Smooth muscle cell (in vitro differentiated cells): Measurements from ENCODE around the gene TNFAIP2. TPM values are rescaled to one million over a fixed set of nuclear protein-coding genes. Genes with fewer than 3 reads are reported as not detected.
A peak's percentile ranks its signal among the peaks of the same experiment; 100 is the strongest.

ENCODE experiments used
- DNase-seq: peaks from one replicate; lab custom pipeline; 2025; ENCODE audit not compliant: unreplicated experiment; lab: John Stamatoyannopoulos, UW
- H2AFZ ChIP-seq: fragments of 200-600 bp; sonication (generic); 2 replicates; pipeline ENCODE4 v1.6.0; 2016; ENCODE audit warnings: antibody characterized with exemption, low read depth, mild to moderate bottlenecking
- H3F3A ChIP-seq: fragments of 200-600 bp; sonication (generic); 2 replicates; pipeline ENCODE4 v1.6.0; 2017; ENCODE audit warnings: antibody characterized with exemption, low read depth
- H3K27ac ChIP-seq: fragments of 200-600 bp; sonication (generic); 2 replicates; pipeline ENCODE4 v1.5.1; 2016; ENCODE audit warnings: low read depth, mild to moderate bottlenecking
- H3K27me3 ChIP-seq: fragments of 200-600 bp; sonication (generic); 2 replicates; pipeline ENCODE4 v1.6.1; 2016; ENCODE audit warnings: low read depth, mild to moderate bottlenecking
- H3K36me3 ChIP-seq: fragments of 200-600 bp; sonication (generic); 2 replicates; pipeline ENCODE4 v1.5.1; 2016; ENCODE audit warnings: low read depth
- H3K4me1 ChIP-seq: fragments of 200-600 bp; sonication (generic); 2 replicates; pipeline ENCODE4 v1.5.1; 2016; ENCODE audit warnings: low read depth
- H3K4me2 ChIP-seq: fragments of 200-600 bp; sonication (generic); 2 replicates; pipeline ENCODE4 v1.6.0; 2016; ENCODE audit warnings: mild to moderate bottlenecking
- H3K4me3 ChIP-seq: fragments of 200-600 bp; sonication (generic); 2 replicates; pipeline ENCODE4 v1.5.1; 2016; ENCODE audit warnings: mild to moderate bottlenecking
- H3K79me2 ChIP-seq: fragments of 200-600 bp; sonication (generic); 2 replicates; pipeline ENCODE4 v1.6.0; 2016; ENCODE audit warnings: low read depth, mild to moderate bottlenecking
- H3K9ac ChIP-seq: fragments of 200-600 bp; sonication (generic); 2 replicates; pipeline ENCODE4 v1.6.0; 2016; ENCODE audit warnings: low read depth
- H3K9me3 ChIP-seq: fragments of 200-600 bp; sonication (generic); replicated peaks from 2 replicates; pipeline ENCODE4 v1.5.1; 2016; ENCODE audit warnings: low read depth
- H4K20me1 ChIP-seq: fragments of 200-600 bp; sonication (generic); 2 replicates; pipeline ENCODE4 v1.6.0; 2016; ENCODE audit warnings: low read depth
- WGBS: methylation state at CpG from one replicate; pipeline ENCODE4 v1.1.7; 2016; ENCODE audit warnings: low lambda C conversion rate; 5-methylcytosine and 5-hydroxymethylcytosine counted together
- polyA plus RNA-seq: library from polyadenylated mRNA; unstranded; fragments of >200 nt; fragmentation: Nextera tagmentation; extraction: Ambion mirVana; gene quantifications from 2 replicates; pipeline ENCODE4 v1.2.1, GENCODE V29; 2016
- total RNA-seq: library from RNA; depleted of rRNA; stranded (reverse); fragments of >200 nt; gene quantifications from 2 replicates; pipeline ENCODE4 v1.2.3, GENCODE V29; 2014
- TF ChIP-seq, protein P1 (sequence below): fragments of 200-600 bp; sonication (generic); IDR thresholded peaks from 2 replicates; pipeline ENCODE4 v1.5.1; 2017; ENCODE audit warnings: borderline replicate concordance, mild to moderate bottlenecking, antibody characterized with exemption; ENCODE audit not compliant: insufficient read depth, poor library complexity, severe bottlenecking

The TNFAIP2 gene
- total and polyA plus RNA-seq, 2 experiments from 2014 or later: 35.7 to 76.5 TPM

DNA sequence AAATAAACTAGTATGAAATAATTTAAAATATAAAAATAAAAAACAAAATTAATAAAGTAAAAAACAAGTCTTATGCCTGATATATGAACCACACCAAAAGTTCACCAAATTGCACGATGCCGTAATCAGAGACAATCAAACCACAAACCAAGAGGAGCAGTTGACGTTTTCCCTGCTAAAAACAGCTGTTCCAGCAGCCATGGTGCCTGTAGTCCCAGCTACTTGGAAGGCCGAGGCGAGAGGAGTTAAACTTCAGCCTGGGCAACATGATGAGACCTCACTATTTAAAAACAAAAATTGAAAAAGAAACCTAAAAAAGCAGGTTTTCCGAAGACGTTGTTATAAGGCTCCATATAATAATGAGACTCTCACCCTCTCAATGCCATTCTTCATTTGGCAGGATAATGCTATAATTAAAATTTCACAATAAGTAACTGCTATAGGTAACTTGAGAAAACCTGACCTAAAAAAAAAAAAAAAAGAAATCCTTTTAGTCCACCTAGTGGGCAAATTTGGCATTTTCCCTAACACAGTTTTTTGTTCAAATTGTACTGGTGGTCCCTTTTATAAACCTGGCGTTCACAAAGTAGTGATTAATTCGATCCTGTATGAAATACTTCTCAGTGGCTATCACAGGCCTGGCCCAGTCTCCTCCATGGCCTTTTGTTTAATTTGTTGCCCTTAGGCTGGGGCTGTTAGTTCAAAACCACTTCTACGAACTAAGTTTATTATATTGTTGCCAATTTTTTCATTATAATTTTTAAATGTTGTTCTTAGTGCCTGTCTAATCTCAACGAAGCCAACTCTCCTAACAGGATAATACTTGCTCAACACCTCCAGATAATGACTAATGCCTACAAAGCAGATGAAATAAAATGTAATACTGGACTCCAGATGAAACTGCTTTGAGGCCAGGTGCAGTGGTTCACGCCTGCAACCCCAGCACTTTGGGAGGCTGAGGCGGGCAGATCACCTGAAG is 62.1 kb downstream of the TNFAIP2 start:
- H3K9ac ChIP-seq: no peak overlapping the region
- no peak overlapping the region for H3K4me3 ChIP-seq
- no peaks in the 10 kb centered on the region for H3K9me3 ChIP-seq
- TF ChIP-seq, protein P1, sequence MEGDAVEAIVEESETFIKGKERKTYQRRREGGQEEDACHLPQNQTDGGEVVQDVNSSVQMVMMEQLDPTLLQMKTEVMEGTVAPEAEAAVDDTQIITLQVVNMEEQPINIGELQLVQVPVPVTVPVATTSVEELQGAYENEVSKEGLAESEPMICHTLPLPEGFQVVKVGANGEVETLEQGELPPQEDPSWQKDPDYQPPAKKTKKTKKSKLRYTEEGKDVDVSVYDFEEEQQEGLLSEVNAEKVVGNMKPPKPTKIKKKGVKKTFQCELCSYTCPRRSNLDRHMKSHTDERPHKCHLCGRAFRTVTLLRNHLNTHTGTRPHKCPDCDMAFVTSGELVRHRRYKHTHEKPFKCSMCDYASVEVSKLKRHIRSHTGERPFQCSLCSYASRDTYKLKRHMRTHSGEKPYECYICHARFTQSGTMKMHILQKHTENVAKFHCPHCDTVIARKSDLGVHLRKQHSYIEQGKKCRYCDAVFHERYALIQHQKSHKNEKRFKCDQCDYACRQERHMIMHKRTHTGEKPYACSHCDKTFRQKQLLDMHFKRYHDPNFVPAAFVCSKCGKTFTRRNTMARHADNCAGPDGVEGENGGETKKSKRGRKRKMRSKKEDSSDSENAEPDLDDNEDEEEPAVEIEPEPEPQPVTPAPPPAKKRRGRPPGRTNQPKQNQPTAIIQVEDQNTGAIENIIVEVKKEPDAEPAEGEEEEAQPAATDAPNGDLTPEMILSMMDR: peak; percentile 69
- no peaks in the 10 kb centered on the region for H3K36me3 ChIP-seq
- no peak overlapping the region for H2AFZ ChIP-seq
- H3F3A ChIP-seq: no peaks in the 10 kb centered on the region
- H3K4me1 ChIP-seq: no peaks in the 10 kb centered on the region
- H3K79me2 ChIP-seq: no peaks in the 10 kb centered on the region
- no peaks in the 10 kb centered on the region for H4K20me1 ChIP-seq
- H3K27me3 ChIP-seq: no peaks in the 10 kb centered on the region
- 67% methylated on average over 13 of the region's 13 CpGs for WGBS
- no peak overlapping the region for H3K4me2 ChIP-seq
- H3K27ac ChIP-seq: no peak overlapping the region
- DNase-seq: no peak

- H3K4me3 ChIP-seq: no peak overlapping the region
- H4K20me1 ChIP-seq: no peaks in the 10 kb centered on the region
- WGBS: 80% methylated on average over 9 of the region's 9 CpGs
- DNase-seq: no peak
- H3K9me3 ChIP-seq: no peaks in the 10 kb centered on the region
- H3K27ac ChIP-seq: no peak overlapping the region
- H3K4me1 ChIP-seq: no peaks in the 10 kb centered on the region
- TF ChIP-seq, protein P1: no peak
- no peaks in the 10 kb centered on the region for H3K27me3 ChIP-seq
- H2AFZ ChIP-seq: no peak overlapping the region
- H3K36me3 ChIP-seq: no peaks in the 10 kb centered on the region
- H3F3A ChIP-seq: no peaks in the 10 kb centered on the region
- H3K79me2 ChIP-seq: no peaks in the 10 kb centered on the region
- H3K4me2 ChIP-seq: no peak overlapping the region
- no peak overlapping the region for H3K9ac ChIP-seq
Measured at GRCh38 chr14:103186241-103186822, 63.1 kb downstream of the TNFAIP2 start.

Other genes starting within 250 kb of the TNFAIP2 start
- 0.31 TPM in 1 of 2 replicates, not detected in the other for gene AMN, start 200.8 kb upstream of the TNFAIP2 start, total RNA-seq
- gene AMN, start 200.8 kb upstream of the TNFAIP2 start, polyA plus RNA-seq: 0.65 and 1.2 TPM in 2 replicates
- 56.6 and 71.2 TPM in 2 replicates for gene CDC42BPB, start 65.9 kb upstream of the TNFAIP2 start, total RNA-seq
- gene CDC42BPB, start 65.9 kb upstream of the TNFAIP2 start, polyA plus RNA-seq: 11.3 and 14.4 TPM in 2 replicates
- gene LBHD2, start 39.3 kb upstream of the TNFAIP2 start, total RNA-seq: not detected in 2 replicates
- not detected in 2 replicates for gene LBHD2, start 39.3 kb upstream of the TNFAIP2 start, polyA plus RNA-seq
- gene EXOC3L4, start 28.7 kb upstream of the TNFAIP2 start, total RNA-seq: not detected in 2 replicates
- not detected in 2 replicates for gene EXOC3L4, start 28.7 kb upstream of the TNFAIP2 start, polyA plus RNA-seq
- 233 and 278 TPM in 2 replicates for gene EIF5, start 210.8 kb downstream of the TNFAIP2 start, total RNA-seq
- 290 and 357 TPM in 2 replicates for gene EIF5, start 210.8 kb downstream of the TNFAIP2 start, polyA plus RNA-seq